Measurements from ENCODE around the gene NIN. TPM values are rescaled to one million over a fixed set of nuclear protein-coding genes. Genes with fewer than 3 reads are reported as not detected.

The NIN gene
- polyA plus RNA-seq, 1 donor from 2014 or later: 47.6 TPM

DNA sequence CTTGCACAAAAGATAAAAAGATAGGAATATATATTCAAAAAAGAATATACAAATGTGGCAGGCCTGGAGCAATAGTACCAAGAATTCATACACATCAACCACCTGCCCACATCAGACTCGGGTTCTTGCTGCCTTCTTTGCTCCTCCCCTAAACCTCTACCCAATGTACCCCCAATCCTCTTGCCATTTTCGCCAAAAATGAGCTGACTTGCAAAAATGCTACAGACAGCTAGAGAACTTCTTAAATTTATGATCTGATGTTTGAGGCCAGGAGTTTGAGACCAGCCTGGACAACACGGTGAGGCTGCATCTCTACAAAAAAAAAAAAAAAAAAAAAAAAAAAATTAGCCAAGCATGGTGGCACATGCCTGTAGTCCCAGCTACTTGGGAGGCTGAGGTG, 119.9 kb downstream of the NIN start:
- no peaks in the 10 kb centered on the region for H3K27me3 ChIP-seq (ENCODE audit: insufficient read depth, low read depth, low read length)
- no peaks in the 10 kb centered on the region for H4K20me1 ChIP-seq (ENCODE audit: insufficient read depth)

GRCh38 chr14:50705026-50705593, 125.9 kb downstream of the NIN start:
- H3K27me3 ChIP-seq (ENCODE audit: insufficient read depth, low read depth, low read length): no peaks in the 10 kb centered on the region
- TF ChIP-seq MXI1 (conservative IDR thresholded peaks at IDR 0.05; ENCODE audit: poor library complexity, severe bottlenecking) (no peak), POLR2AphosphoS5 (IDR thresholded peaks at IDR 0.05) (no peak)
- TF ChIP-seq, protein P1, sequence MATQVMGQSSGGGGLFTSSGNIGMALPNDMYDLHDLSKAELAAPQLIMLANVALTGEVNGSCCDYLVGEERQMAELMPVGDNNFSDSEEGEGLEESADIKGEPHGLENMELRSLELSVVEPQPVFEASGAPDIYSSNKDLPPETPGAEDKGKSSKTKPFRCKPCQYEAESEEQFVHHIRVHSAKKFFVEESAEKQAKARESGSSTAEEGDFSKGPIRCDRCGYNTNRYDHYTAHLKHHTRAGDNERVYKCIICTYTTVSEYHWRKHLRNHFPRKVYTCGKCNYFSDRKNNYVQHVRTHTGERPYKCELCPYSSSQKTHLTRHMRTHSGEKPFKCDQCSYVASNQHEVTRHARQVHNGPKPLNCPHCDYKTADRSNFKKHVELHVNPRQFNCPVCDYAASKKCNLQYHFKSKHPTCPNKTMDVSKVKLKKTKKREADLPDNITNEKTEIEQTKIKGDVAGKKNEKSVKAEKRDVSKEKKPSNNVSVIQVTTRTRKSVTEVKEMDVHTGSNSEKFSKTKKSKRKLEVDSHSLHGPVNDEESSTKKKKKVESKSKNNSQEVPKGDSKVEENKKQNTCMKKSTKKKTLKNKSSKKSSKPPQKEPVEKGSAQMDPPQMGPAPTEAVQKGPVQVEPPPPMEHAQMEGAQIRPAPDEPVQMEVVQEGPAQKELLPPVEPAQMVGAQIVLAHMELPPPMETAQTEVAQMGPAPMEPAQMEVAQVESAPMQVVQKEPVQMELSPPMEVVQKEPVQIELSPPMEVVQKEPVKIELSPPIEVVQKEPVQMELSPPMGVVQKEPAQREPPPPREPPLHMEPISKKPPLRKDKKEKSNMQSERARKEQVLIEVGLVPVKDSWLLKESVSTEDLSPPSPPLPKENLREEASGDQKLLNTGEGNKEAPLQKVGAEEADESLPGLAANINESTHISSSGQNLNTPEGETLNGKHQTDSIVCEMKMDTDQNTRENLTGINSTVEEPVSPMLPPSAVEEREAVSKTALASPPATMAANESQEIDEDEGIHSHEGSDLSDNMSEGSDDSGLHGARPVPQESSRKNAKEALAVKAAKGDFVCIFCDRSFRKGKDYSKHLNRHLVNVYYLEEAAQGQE (IDR thresholded peaks at IDR 0.05; ENCODE audit: borderline replicate concordance): no peak
- H3F3A ChIP-seq (ENCODE audit: insufficient read depth, low read length, poor library complexity, severe bottlenecking): no peaks in the 10 kb centered on the region
- no peak overlapping the region for H3K9ac ChIP-seq (ENCODE audit: low read length)
- no peak overlapping the region for H3K4me2 ChIP-seq (ENCODE audit: low read length)
- H2AFZ ChIP-seq (ENCODE audit: low read depth, low read length): no peak overlapping the region
- no peaks in the 10 kb centered on the region for H3K9me2 ChIP-seq (ENCODE audit: insufficient read depth, low read length)
- no peaks in the 10 kb centered on the region for H3K36me3 ChIP-seq (ENCODE audit: insufficient read depth, low read length)
- no peaks in the 10 kb centered on the region for H3K9me3 ChIP-seq (ENCODE audit: low read length)
- H4K20me1 ChIP-seq (ENCODE audit: insufficient read depth): no peaks in the 10 kb centered on the region
- no peak overlapping the region for H3K27ac ChIP-seq (ENCODE audit: low read length)
- H3K79me2 ChIP-seq (replicated peaks; ENCODE audit: insufficient read depth, low read length): no peaks in the 10 kb centered on the region
- H3K4me3 ChIP-seq (ENCODE audit: low read length): no peak overlapping the region

More for the DNA sequence above, 119.9 kb downstream of the NIN start:
- Histone ChIP-seq H2AFZ (ENCODE audit: low read depth, low read length) (no peak overlapping the region), H3F3A (ENCODE audit: insufficient read depth, low read length, poor library complexity, severe bottlenecking) (no peaks in the 10 kb centered on the region), H3K79me2 (replicated peaks; ENCODE audit: insufficient read depth, low read length) (no peaks in the 10 kb centered on the region), H3K4me3 (ENCODE audit: low read length) (no peak overlapping the region), H3K9me3 (ENCODE audit: low read length) (no peaks in the 10 kb centered on the region), H3K9ac (ENCODE audit: low read length) (no peak overlapping the region), H3K4me2 (ENCODE audit: low read length) (no peak overlapping the region), H3K27ac (ENCODE audit: low read length) (no peak overlapping the region), H3K9me2 (ENCODE audit: insufficient read depth, low read length) (no peaks in the 10 kb centered on the region), H3K36me3 (ENCODE audit: insufficient read depth, low read length) (no peaks in the 10 kb centered on the region)
- TF ChIP-seq RAD21 (conservative IDR thresholded peaks at IDR 0.05) (no peak), TAF1 (IDR thresholded peaks at IDR 0.05; ENCODE audit: low read depth) (no peak), POLR2AphosphoS5 (IDR thresholded peaks at IDR 0.05) (no peak), EZH2 (IDR thresholded peaks at IDR 0.05; ENCODE audit: borderline replicate concordance, insufficient read depth, low read length, poor library complexity, severe bottlenecking) (no peak), MXI1 (conservative IDR thresholded peaks at IDR 0.05; ENCODE audit: poor library complexity, severe bottlenecking) (no peak), EP300 (conservative IDR thresholded peaks at IDR 0.05; ENCODE audit: poor library complexity, severe bottlenecking) (no peak), SMC3 (conservative IDR thresholded peaks at IDR 0.05; ENCODE audit: poor library complexity) (no peak)
- TF ChIP-seq, protein P1 (IDR thresholded peaks at IDR 0.05; ENCODE audit: borderline replicate concordance): no peak
- TF ChIP-seq, protein P2, sequence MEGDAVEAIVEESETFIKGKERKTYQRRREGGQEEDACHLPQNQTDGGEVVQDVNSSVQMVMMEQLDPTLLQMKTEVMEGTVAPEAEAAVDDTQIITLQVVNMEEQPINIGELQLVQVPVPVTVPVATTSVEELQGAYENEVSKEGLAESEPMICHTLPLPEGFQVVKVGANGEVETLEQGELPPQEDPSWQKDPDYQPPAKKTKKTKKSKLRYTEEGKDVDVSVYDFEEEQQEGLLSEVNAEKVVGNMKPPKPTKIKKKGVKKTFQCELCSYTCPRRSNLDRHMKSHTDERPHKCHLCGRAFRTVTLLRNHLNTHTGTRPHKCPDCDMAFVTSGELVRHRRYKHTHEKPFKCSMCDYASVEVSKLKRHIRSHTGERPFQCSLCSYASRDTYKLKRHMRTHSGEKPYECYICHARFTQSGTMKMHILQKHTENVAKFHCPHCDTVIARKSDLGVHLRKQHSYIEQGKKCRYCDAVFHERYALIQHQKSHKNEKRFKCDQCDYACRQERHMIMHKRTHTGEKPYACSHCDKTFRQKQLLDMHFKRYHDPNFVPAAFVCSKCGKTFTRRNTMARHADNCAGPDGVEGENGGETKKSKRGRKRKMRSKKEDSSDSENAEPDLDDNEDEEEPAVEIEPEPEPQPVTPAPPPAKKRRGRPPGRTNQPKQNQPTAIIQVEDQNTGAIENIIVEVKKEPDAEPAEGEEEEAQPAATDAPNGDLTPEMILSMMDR (IDR thresholded peaks at IDR 0.05; ENCODE audit: poor library complexity, severe bottlenecking): no peak
